Endothelial cell of umbilical vein (primary cell): Measurements from ENCODE around the gene DNAJC11. TPM values are rescaled to one million over a fixed set of nuclear protein-coding genes. Genes with fewer than 3 reads are reported as not detected.

Experiments used
- BruUV-seq: library from RNA; stranded (reverse); fragments of 400-500 nt; replicated peaks from 2 replicates; lab custom pipeline; 2021; lab: Mats Ljungman, UMichigan
- CTCF ChIA-PET: fragments of 300-600, 350-600 bp; sonication (Branson Sonifier 250); formaldehyde crosslinking; loops from one replicate; lab custom pipeline; 2021; ENCODE audit warnings: antibody characterized with exemption, inconsistent platforms; lab: Charles Lee
- POLR2A ChIA-PET: fragments of 300-600, 350-600 bp; sonication (Branson Sonifier 250); formaldehyde crosslinking; loops from one replicate; lab custom pipeline; 2021; ENCODE audit warnings: antibody characterized with exemption, inconsistent platforms; lab: Charles Lee
- DNase-seq: peaks from one replicate; pipeline ENCODE4 v3.0.0-alpha.2; 2011; ENCODE audit warnings: low read depth, low spot score
- FAIRE-seq: peaks from 2 replicates; lab custom pipeline; 2011; peaks lifted over from hg19 to GRCh38; lab: Jason Lieb, UNC
- H2AFZ ChIP-seq: 2 replicates; pipeline ENCODE4 v1.6.0; 2012; ENCODE audit warnings: low read depth, low read length, control low read depth, inconsistent platforms
- H3K27ac ChIP-seq: 2 replicates; pipeline ENCODE4 v1.5.1; 2011; ENCODE audit warnings: low read depth, mild to moderate bottlenecking, control low read depth, low read length, moderate library complexity; ENCODE audit not compliant: insufficient read depth
- H3K27me3 ChIP-seq, 2 experiments: 2 replicates each; pipeline versions ENCODE4 v1.6.0 to v1.6.1; 2011; ENCODE audit warnings: low read length in 2 of 2, mixed read lengths in 1 of 2; ENCODE audit not compliant: control insufficient read depth in 2 of 2, insufficient read depth in 2 of 2
- H3K36me3 ChIP-seq, 2 experiments: 2 replicates in 1 of 2; 3 replicates in 1 of 2; pipeline ENCODE4 v1.5.1; 2011; ENCODE audit warnings: low read length in 2 of 2, mild to moderate bottlenecking in 1 of 2, moderate library complexity in 1 of 2; ENCODE audit not compliant: control insufficient read depth in 2 of 2, insufficient read depth in 2 of 2; ENCODE audit errors: extremely low read depth in 1 of 2
- H3K4me1 ChIP-seq: 3 replicates; pipeline ENCODE4 v1.5.1; 2011; ENCODE audit warnings: mild to moderate bottlenecking, low read length; ENCODE audit not compliant: control insufficient read depth, insufficient read depth; ENCODE audit errors: extremely low read depth
- H3K4me2 ChIP-seq: 2 replicates; pipeline ENCODE4 v1.6.1; 2011; ENCODE audit warnings: low read length, control low read depth, mixed read lengths; ENCODE audit not compliant: insufficient read depth
- H3K4me3 ChIP-seq, 3 experiments: fragments of 200-600 bp in 1 of 3; sonication (generic), shearing (Covaris generic) in 1 of 3; replicated peaks in 1 of 3; 2 replicates each; pipeline ENCODE4 v1.5.1; 2011 to 2016; ENCODE audit warnings: control low read depth in 3 of 3, low read length in 3 of 3, mild to moderate bottlenecking in 2 of 3, inconsistent platforms in 1 of 3, low read depth in 1 of 3, moderate library complexity in 1 of 3; ENCODE audit not compliant: insufficient read depth in 1 of 3
- H3K79me2 ChIP-seq: 2 replicates; pipeline ENCODE4 v1.6.0; 2012; ENCODE audit warnings: low read length, inconsistent platforms; ENCODE audit not compliant: control insufficient read depth, insufficient read depth
- H3K9ac ChIP-seq: replicated peaks from 2 replicates; pipeline ENCODE3; 2011; ENCODE audit warnings: low read length, control low read depth; ENCODE audit not compliant: insufficient read depth; ENCODE audit errors: extremely low read depth
- H3K9me1 ChIP-seq: replicated peaks from 3 replicates; pipeline ENCODE4 v1.6.0; 2011; ENCODE audit warnings: mild to moderate bottlenecking, low read length; ENCODE audit not compliant: control insufficient read depth, insufficient read depth; ENCODE audit errors: extremely low read depth
- H3K9me3 ChIP-seq: replicated peaks from 2 replicates; pipeline ENCODE4 v1.5.1; 2012; ENCODE audit warnings: low read length, inconsistent platforms; ENCODE audit not compliant: control insufficient read depth, insufficient read depth
- H4K20me1 ChIP-seq: replicated peaks from 2 replicates; pipeline ENCODE3; 2011; ENCODE audit warnings: mild to moderate bottlenecking, low read length; ENCODE audit not compliant: control insufficient read depth, insufficient read depth; ENCODE audit errors: extremely low read depth
- EZH2 ChIP-seq: IDR thresholded peaks from 2 replicates; pipeline ENCODE4 v1.6.1; 2012; ENCODE audit warnings: borderline replicate concordance, low read depth, mild to moderate bottlenecking, moderate library complexity, low read length, inconsistent platforms; ENCODE audit not compliant: severe bottlenecking
- FOS ChIP-seq: IDR thresholded peaks from 2 replicates; pipeline ENCODE4 v1.6.1; 2011; ENCODE audit warnings: mild to moderate bottlenecking, low read length, moderate library complexity, borderline replicate concordance; ENCODE audit not compliant: insufficient read depth
- GATA2 ChIP-seq: IDR thresholded peaks from 2 replicates; pipeline ENCODE4 v1.7.0; 2011; ENCODE audit warnings: low read depth, mild to moderate bottlenecking, moderate library complexity, mixed read lengths, low read length; ENCODE audit not compliant: insufficient read length, insufficient read depth
- JUN ChIP-seq: IDR thresholded peaks from 2 replicates; pipeline ENCODE4 v1.6.1; 2011; ENCODE audit warnings: borderline replicate concordance, low read depth; ENCODE audit not compliant: insufficient read length, insufficient read depth
- MYC ChIP-seq: IDR thresholded peaks from one replicate; pipeline ENCODE4 v1.6.1; 2011; ENCODE audit warnings: mild to moderate bottlenecking, low read depth, low read length
- POLR2A ChIP-seq: IDR thresholded peaks from 2 replicates; pipeline ENCODE4 v1.6.1; 2012; ENCODE audit warnings: low read depth, mild to moderate bottlenecking, control low read depth, low read length
- POLR2AphosphoS5 ChIP-seq: IDR thresholded peaks from 2 replicates; pipeline ENCODE4 v1.6.1; 2012; ENCODE audit warnings: low read depth, mild to moderate bottlenecking, control low read depth, low read length, moderate library complexity; ENCODE audit not compliant: insufficient read depth
- dilution Hi-C: fragments of 300-500 bp; cut with MboI; formaldehyde crosslinking; loops from one replicate; pipeline ENCODE4 v1.15.0; 2019; ENCODE audit warnings: low sequenced_read_pairs; ENCODE audit not compliant: extremely low pct_ligation_motif_present
- intact Hi-C: fragments of 100-400 bp; cut with micrococcal nuclease; formaldehyde crosslinking; loops from one replicate; pipeline ENCODE4 v1.10.0; 2022
- polyA plus RNA-seq, 4 experiments: library from polyadenylated mRNA; depleted of rRNA in 3 of 4; stranded (reverse) in 3 of 4; unstranded in 1 of 4; fragments of >200 nt; gene quantifications; 2 replicates each; pipeline versions ENCODE4 v1.2.1 to v1.2.3, GENCODE V29; 2011 to 2012; ENCODE audit warnings: missing spikeins in 1 of 4
- total RNA-seq: library from RNA; stranded (reverse); gene quantifications from 2 replicates; pipeline ENCODE4 v1.2.3, GENCODE V29; 2021
- TF ChIP-seq, protein P1 (sequence below), 2 donors: IDR thresholded peaks; 1 replicate in 1 of 2; 2 replicates in 1 of 2; pipeline ENCODE4 v1.5.1; 2011; ENCODE audit warnings: low read length in 2 of 2, mild to moderate bottlenecking in 2 of 2, moderate library complexity in 2 of 2, control low read depth in 1 of 2, inconsistent platforms in 1 of 2, low read depth in 1 of 2; ENCODE audit not compliant: insufficient read depth in 1 of 2; ENCODE audit errors: extremely low read depth in 1 of 2
- TF ChIP-seq, protein P2 (sequence below): IDR thresholded peaks from 2 replicates; pipeline ENCODE4 v1.6.1; 2011; ENCODE audit not compliant: insufficient read depth, insufficient read length

DNAJC11 gene
- total and polyA plus RNA-seq, 2 donors (not counting 3 experiments of a cell fraction or from before 2014, with no cell fraction given): 31.1 to 64.3 TPM

DNA sequence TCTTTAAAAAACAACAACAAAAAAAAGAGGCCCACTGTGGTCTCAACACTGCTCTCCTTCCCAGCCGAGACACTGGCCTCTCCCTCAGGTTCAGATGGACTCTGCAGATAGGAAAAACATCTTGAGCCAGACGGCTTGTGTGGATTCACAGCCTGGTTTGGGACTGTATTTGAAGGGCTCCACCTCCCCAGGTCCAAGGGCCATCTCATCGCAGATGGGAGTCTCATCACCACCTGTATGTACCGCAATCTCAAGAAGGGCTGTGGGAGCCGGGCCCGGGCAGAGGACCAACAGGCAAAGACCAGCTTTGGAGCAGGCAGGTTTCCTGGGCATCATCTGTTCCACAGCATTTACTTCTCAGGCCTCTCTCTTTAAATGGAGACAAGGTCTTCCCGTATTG lies 111.6 kb downstream of the DNAJC11 start:
- Histone ChIP-seq H3K79me2 (no peaks in the 10 kb centered on the region), H3K9ac (no peak overlapping the region), H3K27ac (no peak overlapping the region), H3K4me2 (no peak overlapping the region), H3K9me1 (no peaks in the 10 kb centered on the region), H4K20me1 (no peaks in the 10 kb centered on the region), H3K9me3 (no peaks in the 10 kb centered on the region), H3K27me3 (no peaks in the 10 kb centered on the region), H3K36me3 (peaks cover 2 to 35% of the 10 kb centered on the region in 2 experiments), H3K4me3 (no peak overlapping the region), H3K4me1 (no peaks in the 10 kb centered on the region), H2AFZ (no peak overlapping the region)
- TF ChIP-seq POLR2AphosphoS5: peak; percentile 20
- TF ChIP-seq, protein P1, sequence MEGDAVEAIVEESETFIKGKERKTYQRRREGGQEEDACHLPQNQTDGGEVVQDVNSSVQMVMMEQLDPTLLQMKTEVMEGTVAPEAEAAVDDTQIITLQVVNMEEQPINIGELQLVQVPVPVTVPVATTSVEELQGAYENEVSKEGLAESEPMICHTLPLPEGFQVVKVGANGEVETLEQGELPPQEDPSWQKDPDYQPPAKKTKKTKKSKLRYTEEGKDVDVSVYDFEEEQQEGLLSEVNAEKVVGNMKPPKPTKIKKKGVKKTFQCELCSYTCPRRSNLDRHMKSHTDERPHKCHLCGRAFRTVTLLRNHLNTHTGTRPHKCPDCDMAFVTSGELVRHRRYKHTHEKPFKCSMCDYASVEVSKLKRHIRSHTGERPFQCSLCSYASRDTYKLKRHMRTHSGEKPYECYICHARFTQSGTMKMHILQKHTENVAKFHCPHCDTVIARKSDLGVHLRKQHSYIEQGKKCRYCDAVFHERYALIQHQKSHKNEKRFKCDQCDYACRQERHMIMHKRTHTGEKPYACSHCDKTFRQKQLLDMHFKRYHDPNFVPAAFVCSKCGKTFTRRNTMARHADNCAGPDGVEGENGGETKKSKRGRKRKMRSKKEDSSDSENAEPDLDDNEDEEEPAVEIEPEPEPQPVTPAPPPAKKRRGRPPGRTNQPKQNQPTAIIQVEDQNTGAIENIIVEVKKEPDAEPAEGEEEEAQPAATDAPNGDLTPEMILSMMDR (IDR thresholded peaks at IDR 0.05; ENCODE audit: extremely low read depth in 1 of 2, insufficient read depth in 1 of 2, low read depth in 1 of 2, low read length in 2 of 2): no peak
- FAIRE-seq (no peak), DNase-seq (no peak)
- no TSS peak for BruUV-seq
- ChIA-PET CTCF (interaction anchor here (0.7 kb wide), 1 partner anchor 18 kb away, joined by 3 read pairs; no protein-coding TSS in a partner anchor), POLR2A (interaction anchor here (0.6 to 1.2 kb wide), 2 partner anchors 10 to 42 kb away, joined by 4 to 5 read pairs; no protein-coding TSS in a partner anchor)
- dilution Hi-C loops: no loop called here
- intact Hi-C loops: no loop called here

DNA sequence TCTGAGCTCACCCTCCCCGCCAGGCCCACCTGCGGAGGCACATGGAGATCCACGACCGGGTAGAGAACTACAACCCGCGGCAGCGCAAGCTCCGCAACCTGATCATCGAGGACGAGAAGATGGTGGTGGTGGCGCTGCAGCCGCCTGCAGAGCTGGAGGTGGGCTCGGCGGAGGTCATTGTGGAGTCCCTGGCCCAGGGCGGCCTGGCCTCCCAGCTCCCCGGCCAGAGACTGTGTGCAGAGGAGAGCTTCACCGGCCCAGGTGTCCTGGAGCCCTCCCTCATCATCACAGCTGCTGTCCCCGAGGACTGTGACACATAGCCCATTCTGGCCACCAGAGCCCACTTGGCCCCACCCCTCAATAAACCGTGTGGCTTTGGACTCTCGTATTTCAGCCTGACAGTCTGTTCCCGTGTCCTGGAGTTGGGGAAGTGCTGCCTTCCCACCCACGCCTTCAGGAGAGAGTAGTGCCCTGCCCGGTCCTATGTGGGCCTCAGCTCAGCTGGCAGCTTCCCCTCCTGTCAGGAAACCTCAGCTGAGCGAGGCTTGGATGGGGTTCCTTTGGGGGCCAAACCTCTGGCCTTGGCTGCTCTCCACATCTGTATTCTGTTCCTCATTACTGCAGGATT lies 112.6 kb downstream of the DNAJC11 start:
- Histone ChIP-seq H3K9ac (no peak overlapping the region), H3K9me1 (no peaks in the 10 kb centered on the region), H3K79me2 (no peaks in the 10 kb centered on the region), H3K27ac (no peak overlapping the region), H3K9me3 (no peaks in the 10 kb centered on the region), H3K4me2 (no peak overlapping the region), H2AFZ (no peak overlapping the region), H3K27me3 (no peaks in the 10 kb centered on the region), H3K36me3 (peaks cover 0 to 30% of the 10 kb centered on the region in 2 experiments), H4K20me1 (no peaks in the 10 kb centered on the region), H3K4me3 (no peak overlapping the region), H3K4me1 (no peaks in the 10 kb centered on the region)
- no peak for DNase-seq
- POLR2A ChIA-PET: interaction anchor here (1.2 to 1.5 kb wide), 2 partner anchors 11 to 13 kb away, joined by 3 to 4 read pairs; partner anchors contain the start of gene KLHL21
- FAIRE-seq: no peak
- CTCF ChIA-PET: interaction anchor here (0.5 to 0.7 kb wide), 2 partner anchors 19 to 245 kb away, joined by 3 read pairs; no protein-coding TSS in a partner anchor
- no TSS peak for BruUV-seq
- intact Hi-C loops: no loop called here
- TF ChIP-seq POLR2AphosphoS5 (no peak), FOS (no peak), GATA2 (no peak), POLR2A (no peak), MYC (no peak), EZH2 (no peak), JUN (no peak)
- TF ChIP-seq, protein P1 (IDR thresholded peaks at IDR 0.05; ENCODE audit: extremely low read depth in 1 of 2, insufficient read depth in 1 of 2, low read depth in 1 of 2, low read length in 2 of 2): no peak
- TF ChIP-seq, protein P2, sequence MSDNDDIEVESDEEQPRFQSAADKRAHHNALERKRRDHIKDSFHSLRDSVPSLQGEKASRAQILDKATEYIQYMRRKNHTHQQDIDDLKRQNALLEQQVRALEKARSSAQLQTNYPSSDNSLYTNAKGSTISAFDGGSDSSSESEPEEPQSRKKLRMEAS: no peak
- dilution Hi-C loops: no loop called here
